Peyer's patch (tissue), 4 donors: Measurements from ENCODE around the gene LTA4H.

Experiments used
- POLR2A ChIP-seq, 2 donors: fragments of 450-650 bp; IDR thresholded peaks; one replicate each; pipeline ENCODE4 v1.5.1; 2017; ENCODE audit warnings: antibody characterized with exemption in 2 of 2, mild to moderate bottlenecking in 2 of 2, moderate library complexity in 2 of 2
- TF ChIP-seq, protein P1 (sequence below), 6 experiments: fragments of 450-650 bp in 4 of 6; fragments of 200-600 bp in 2 of 6; sonication (generic) in 1 of 6; IDR thresholded peaks; one replicate each; pipeline ENCODE4 v1.5.1; 2017 to 2019; ENCODE audit warnings: antibody characterized with exemption in 6 of 6, mild to moderate bottlenecking in 3 of 6, moderate library complexity in 1 of 6

DNA sequence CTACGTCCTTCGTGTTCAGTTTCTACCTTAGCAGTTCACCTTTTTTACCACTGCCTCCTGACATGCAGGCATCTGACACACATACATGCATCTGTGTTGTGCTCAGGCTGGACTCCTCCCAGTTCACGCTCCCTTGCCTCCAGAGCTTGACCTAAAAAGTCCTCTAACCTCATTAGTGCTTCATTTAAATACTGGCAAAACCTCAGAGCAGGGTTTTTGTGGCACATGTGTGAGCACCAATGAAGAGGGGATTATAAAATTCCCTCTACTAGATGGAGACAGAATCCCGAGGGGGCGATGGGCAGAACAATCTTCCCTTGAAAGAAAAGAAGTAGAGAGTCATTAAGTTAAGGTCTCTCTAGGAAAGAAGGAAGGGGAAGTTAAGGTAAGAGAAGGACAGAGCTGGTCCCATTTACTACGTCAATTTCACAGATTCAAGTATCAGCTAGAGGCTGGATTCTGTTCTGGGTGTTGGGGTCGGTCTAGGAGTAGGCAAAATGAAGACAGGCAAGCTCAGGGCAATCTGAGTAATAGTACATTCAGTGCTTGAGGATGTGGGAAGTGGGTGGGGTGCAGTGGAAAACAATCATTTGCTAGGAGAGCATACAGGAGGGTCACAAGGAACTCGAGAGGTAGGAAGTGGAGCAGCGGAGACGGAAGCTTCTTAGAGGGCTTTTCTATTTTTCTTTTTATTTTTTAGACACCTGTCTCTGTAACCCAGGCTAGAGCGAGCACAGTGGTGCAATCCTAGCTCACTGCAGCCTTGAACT, 46.7 kb downstream of the LTA4H start:
- TF ChIP-seq, protein P1, sequence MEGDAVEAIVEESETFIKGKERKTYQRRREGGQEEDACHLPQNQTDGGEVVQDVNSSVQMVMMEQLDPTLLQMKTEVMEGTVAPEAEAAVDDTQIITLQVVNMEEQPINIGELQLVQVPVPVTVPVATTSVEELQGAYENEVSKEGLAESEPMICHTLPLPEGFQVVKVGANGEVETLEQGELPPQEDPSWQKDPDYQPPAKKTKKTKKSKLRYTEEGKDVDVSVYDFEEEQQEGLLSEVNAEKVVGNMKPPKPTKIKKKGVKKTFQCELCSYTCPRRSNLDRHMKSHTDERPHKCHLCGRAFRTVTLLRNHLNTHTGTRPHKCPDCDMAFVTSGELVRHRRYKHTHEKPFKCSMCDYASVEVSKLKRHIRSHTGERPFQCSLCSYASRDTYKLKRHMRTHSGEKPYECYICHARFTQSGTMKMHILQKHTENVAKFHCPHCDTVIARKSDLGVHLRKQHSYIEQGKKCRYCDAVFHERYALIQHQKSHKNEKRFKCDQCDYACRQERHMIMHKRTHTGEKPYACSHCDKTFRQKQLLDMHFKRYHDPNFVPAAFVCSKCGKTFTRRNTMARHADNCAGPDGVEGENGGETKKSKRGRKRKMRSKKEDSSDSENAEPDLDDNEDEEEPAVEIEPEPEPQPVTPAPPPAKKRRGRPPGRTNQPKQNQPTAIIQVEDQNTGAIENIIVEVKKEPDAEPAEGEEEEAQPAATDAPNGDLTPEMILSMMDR (IDR thresholded peaks at IDR 0.05) = no peak
- no peak for TF ChIP-seq POLR2A (IDR thresholded peaks at IDR 0.05)
